Peyer's patch (tissue), 4 donors: ENCODE measurements around the gene STAM.

Experiments
- CTCF ChIP-seq, 6 experiments: fragments of 450-650 bp in 4 of 6; fragments of 200-600 bp in 2 of 6; sonication (generic) in 1 of 6; IDR thresholded peaks; one replicate each; pipeline ENCODE4 v1.5.1; 2017 to 2019; ENCODE audit warnings: antibody characterized with exemption in 6 of 6, mild to moderate bottlenecking in 3 of 6, moderate library complexity in 1 of 6
- POLR2A ChIP-seq, 2 donors: fragments of 450-650 bp; IDR thresholded peaks; one replicate each; pipeline ENCODE4 v1.5.1; 2017; ENCODE audit warnings: antibody characterized with exemption in 2 of 2, mild to moderate bottlenecking in 2 of 2, moderate library complexity in 2 of 2

- no peak for TF ChIP-seq CTCF (IDR thresholded peaks at IDR 0.05)
- TF ChIP-seq POLR2A (IDR thresholded peaks at IDR 0.05) = no peak
Measured at GRCh38 chr10:17597386-17597785, 46.6 kb upstream of the STAM start.
